HG02798 (cell line): ENCODE results near the gene HK1.

Experiments
- ATAC-seq: cut with Tn5 transposase; IDR thresholded peaks from one replicate; pipeline ENCODE4 v1.9.1; 2021; ENCODE audit warnings: mild to moderate bottlenecking; ENCODE audit not compliant: unreplicated experiment, poor library complexity

The HK1 gene

GRCh38 chr10:69343905-69344304 is 65.6 kb downstream of the HK1 start:
- ATAC-seq, result no peak

GRCh38 chr10:69344591-69345252 is 66.4 kb downstream of the HK1 start:
- ATAC-seq, result no peak

GRCh38 chr10:69345402-69345801 is 67.1 kb downstream of the HK1 start:
- no peak for ATAC-seq

GRCh38 chr10:69345890-69346474 is 67.7 kb downstream of the HK1 start:
- no peak for ATAC-seq

GRCh38 chr10:69346776-69347175 is 68.5 kb downstream of the HK1 start:
- no peak for ATAC-seq

- no peak for ATAC-seq
These were observed 70.7 kb downstream of the HK1 start for GRCh38 chr10:69348816-69349541.

GRCh38 chr10:69349542-69349888 is 71.2 kb downstream of the HK1 start:
- ATAC-seq, result no peak

GRCh38 chr10:69351589-69351988 is 73.3 kb downstream of the HK1 start:
- ATAC-seq, result no peak

- no peak for ATAC-seq
These were observed 74.4 kb downstream of the HK1 start for GRCh38 chr10:69352569-69353264.

- no peak for ATAC-seq
These were observed 75.8 kb downstream of the HK1 start for GRCh38 chr10:69353977-69354635.

GRCh38 chr10:69356187-69356586 is 77.9 kb downstream of the HK1 start:
- no peak for ATAC-seq

GRCh38 chr10:69358148-69358795 is 80.0 kb downstream of the HK1 start:
- ATAC-seq, result no peak

GRCh38 chr10:69359148-69359547 is 80.9 kb downstream of the HK1 start:
- ATAC-seq, result no peak

GRCh38 chr10:69359594-69359993 is 81.3 kb downstream of the HK1 start:
- ATAC-seq, result no peak

GRCh38 chr10:69360485-69361302 is 82.4 kb downstream of the HK1 start:
- no peak for ATAC-seq

GRCh38 chr10:69361303-69361614 is 83.0 kb downstream of the HK1 start:
- ATAC-seq, result no peak

- ATAC-seq, result no peak
These were observed 84.2 kb downstream of the HK1 start for GRCh38 chr10:69362471-69362954.

- ATAC-seq, result no peak
These were observed 85.4 kb downstream of the HK1 start for GRCh38 chr10:69363666-69364065.

- no peak for ATAC-seq
These were observed 86.1 kb downstream of the HK1 start for GRCh38 chr10:69364232-69364940.
